Ishikawa (cell line): Measurements from ENCODE around the gene NOTCH1.

Experiments
- CEBPB ChIP-seq: IDR thresholded peaks from 2 replicates; pipeline ENCODE4 v1.6.1; 2012
- CREB1 ChIP-seq: IDR thresholded peaks from 2 replicates; pipeline ENCODE4 v1.6.1; 2012; ENCODE audit warnings: low read depth
- EGR1 ChIP-seq: IDR thresholded peaks from 2 replicates; pipeline ENCODE4 v1.6.1; 2012
- EP300 ChIP-seq: IDR thresholded peaks from 2 replicates; pipeline ENCODE4 v1.6.1; 2012; ENCODE audit warnings: borderline replicate concordance
- FOXM1 ChIP-seq: IDR thresholded peaks from 2 replicates; pipeline ENCODE4 v1.6.1; 2012; ENCODE audit warnings: low read depth, borderline replicate concordance
- MAX ChIP-seq: IDR thresholded peaks from 2 replicates; pipeline ENCODE4 v1.6.1; 2012
- NFIC ChIP-seq: IDR thresholded peaks from 2 replicates; pipeline ENCODE4 v1.6.1; 2012
- RAD21 ChIP-seq: IDR thresholded peaks from 2 replicates; pipeline ENCODE4 v1.6.1; 2012; ENCODE audit warnings: low read depth
- REST ChIP-seq: IDR thresholded peaks from 2 replicates; pipeline ENCODE4 v1.6.1; 2012; ENCODE audit warnings: low read depth, mild to moderate bottlenecking
- TAF1 ChIP-seq: IDR thresholded peaks from 2 replicates; pipeline ENCODE4 v1.6.1; 2012; ENCODE audit warnings: low read depth, mild to moderate bottlenecking
- TCF12 ChIP-seq: IDR thresholded peaks from 2 replicates; pipeline ENCODE4 v1.6.1; 2012; ENCODE audit warnings: low read depth
- TEAD4 ChIP-seq: IDR thresholded peaks from 2 replicates; pipeline ENCODE4 v1.6.1; 2012
- USF1 ChIP-seq: IDR thresholded peaks from 2 replicates; pipeline ENCODE4 v1.6.1; 2012
- YY1 ChIP-seq: IDR thresholded peaks from 2 replicates; pipeline ENCODE4 v1.6.1; 2012; ENCODE audit warnings: low read depth
- ZBTB7A ChIP-seq: IDR thresholded peaks from 2 replicates; pipeline ENCODE4 v1.6.1; 2012; ENCODE audit warnings: low read depth

Gene NOTCH1

GRCh38 chr9:136499071-136499934 is 46.5 kb downstream of the NOTCH1 start:
- TF ChIP-seq CEBPB = no peak
- TF ChIP-seq YY1 = no peak
- TF ChIP-seq TAF1 = no peak
- TF ChIP-seq USF1 = no peak
- TF ChIP-seq REST = no peak
- TF ChIP-seq MAX = no peak
- no peak for TF ChIP-seq FOXM1
- TF ChIP-seq RAD21 = no peak
- no peak for TF ChIP-seq EP300
- no peak for TF ChIP-seq NFIC
- TF ChIP-seq TCF12 = no peak
- no peak for TF ChIP-seq EGR1
- no peak for TF ChIP-seq TEAD4
- no peak for TF ChIP-seq ZBTB7A
- no peak for TF ChIP-seq CREB1

GRCh38 chr9:136497916-136498695 is 47.7 kb downstream of the NOTCH1 start:
- TF ChIP-seq EGR1 (no peak), TEAD4 (no peak), REST (no peak), CREB1 (no peak), ZBTB7A (no peak), TCF12 (no peak), EP300 (no peak), YY1 (no peak), TAF1 (no peak), NFIC (no peak), USF1 (no peak)

GRCh38 chr9:136496801-136497620 is 48.8 kb downstream of the NOTCH1 start:
- TF ChIP-seq YY1 (no peak), RAD21 (no peak), USF1 (no peak), NFIC (no peak), REST (peak; percentile 60)
